Cardiac muscle cell (in vitro differentiated cells and primary cell): ENCODE data around the gene ODAD3. TPM values are rescaled to one million over a fixed set of nuclear protein-coding genes. Genes with fewer than 3 reads are reported as not detected.

Experiments
- DNase-seq, 2 donors: peaks; one replicate each; pipeline versions ENCODE4 v3.0.0 to v3.0.0-alpha.2; 2010 to 2017; ENCODE audit warnings: low read depth in 1 of 2, low spot score in 1 of 2
- H3K27ac ChIP-seq: fragments of 200-600 bp; sonication (generic); 2 replicates; pipeline ENCODE4 v1.5.1; 2016
- H3K27me3 ChIP-seq: fragments of 200-600 bp; sonication (generic); 2 replicates; pipeline ENCODE4 v1.6.0; 2016; ENCODE audit warnings: control low read depth
- H3K36me3 ChIP-seq: fragments of 200-600 bp; sonication (generic); 2 replicates; pipeline ENCODE4 v1.5.1; 2016; ENCODE audit warnings: control low read depth
- H3K4me1 ChIP-seq: fragments of 200-600 bp; sonication (generic); 2 replicates; pipeline ENCODE4 v1.8.1; 2017; ENCODE audit warnings: low read depth, mild to moderate bottlenecking, mixed run types
- H3K4me3 ChIP-seq: fragments of 200-600 bp; sonication (generic); 2 replicates; pipeline ENCODE4 v1.5.1; 2016; ENCODE audit warnings: mild to moderate bottlenecking
- H3K9me3 ChIP-seq: fragments of 200-600 bp; sonication (generic); 2 replicates; pipeline ENCODE4 v1.5.1; 2017; ENCODE audit warnings: low read depth, mild to moderate bottlenecking, control low read depth
- CTCF ChIP-seq: IDR thresholded peaks from 2 replicates; pipeline ENCODE4 v1.5.1; 2012; ENCODE audit warnings: low read depth, mild to moderate bottlenecking, low read length
- polyA plus RNA-seq: library from polyadenylated mRNA; unstranded; fragments of >200 nt; fragmentation: Nextera tagmentation; extraction: Ambion mirVana; gene quantifications from 2 replicates; pipeline ENCODE4 v1.2.1, GENCODE V29; 2016
- total RNA-seq: library from RNA; depleted of rRNA; stranded (reverse); fragments of >200 nt; gene quantifications from 2 replicates; pipeline ENCODE4 v1.2.3, GENCODE V29; 2016

The ODAD3 gene
- total and polyA plus RNA-seq, 2 experiments from 2014 or later, result 3.8 to 5.1 TPM

- Histone ChIP-seq H3K36me3 (no peaks in the 10 kb centered on the region), H3K4me1 (peaks cover 7% of the 10 kb centered on the region), H3K27ac (no peak overlapping the region), H3K4me3 (no peak overlapping the region), H3K27me3 (no peaks in the 10 kb centered on the region), H3K9me3 (no peaks in the 10 kb centered on the region)
- no peak for TF ChIP-seq CTCF
- DNase-seq, result no peak
These were observed 32.9 kb downstream of the ODAD3 start for GRCh38 chr19:11401808-11402543.

- Histone ChIP-seq H3K4me3 (no peak overlapping the region), H3K9me3 (no peaks in the 10 kb centered on the region), H3K27ac (no peak overlapping the region), H3K27me3 (no peaks in the 10 kb centered on the region), H3K4me1 (peaks cover 7% of the 10 kb centered on the region), H3K36me3 (no peaks in the 10 kb centered on the region)
- DNase-seq, result no peak
- TF ChIP-seq CTCF, result no peak
These were observed 34.1 kb downstream of the ODAD3 start for GRCh38 chr19:11400798-11401197.

- no peak for TF ChIP-seq CTCF
- no peak for DNase-seq
- Histone ChIP-seq H3K27me3 (no peaks in the 10 kb centered on the region), H3K4me3 (no peak overlapping the region), H3K36me3 (no peaks in the 10 kb centered on the region), H3K27ac (no peak overlapping the region), H3K4me1 (peaks cover under 1% of the 10 kb centered on the region), H3K9me3 (no peaks in the 10 kb centered on the region)
These were observed 35.3 kb downstream of the ODAD3 start for GRCh38 chr19:11399667-11400066.

GRCh38 chr19:11397089-11397610, 37.8 kb downstream of the ODAD3 start:
- Histone ChIP-seq H3K36me3 (no peaks in the 10 kb centered on the region), H3K4me1 (no peaks in the 10 kb centered on the region), H3K27me3 (no peaks in the 10 kb centered on the region), H3K27ac (no peak overlapping the region), H3K4me3 (no peak overlapping the region), H3K9me3 (no peaks in the 10 kb centered on the region)
- DNase-seq, result no peak
- TF ChIP-seq CTCF, result no peak

GRCh38 chr19:11390933-11391680, 43.8 kb downstream of the ODAD3 start:
- no peak for TF ChIP-seq CTCF
- DNase-seq, result no peak
- Histone ChIP-seq H3K27ac (no peak overlapping the region), H3K27me3 (no peaks in the 10 kb centered on the region), H3K36me3 (no peaks in the 10 kb centered on the region), H3K9me3 (no peaks in the 10 kb centered on the region), H3K4me1 (no peaks in the 10 kb centered on the region), H3K4me3 (no peak overlapping the region)
